BE2C (cell line): ENCODE measurements around the gene EVA1A.

Source experiments
- DNase-seq: peaks from one replicate; pipeline ENCODE4 v3.0.0-alpha.2; 2020
- H3K27me3 ChIP-seq: fragments of 250-450 bp; sonication (Bioruptor Pico); 2 replicates; pipeline ENCODE4 v1.5.1; 2020; ENCODE audit warnings: mild to moderate bottlenecking
- H3K36me3 ChIP-seq: fragments of 250-450 bp; sonication (Bioruptor Pico); 2 replicates; pipeline ENCODE4 v1.5.1; 2020; ENCODE audit warnings: mild to moderate bottlenecking
- H3K4me1 ChIP-seq: fragments of 250-450 bp; sonication (Bioruptor Pico); 2 replicates; pipeline ENCODE4 v1.5.1; 2020
- H3K4me3 ChIP-seq: 2 replicates; pipeline ENCODE4 v1.5.1; 2011; ENCODE audit warnings: low read depth, low read length
- H3K9me3 ChIP-seq: fragments of 250-450 bp; sonication (Bioruptor Pico); 2 replicates; pipeline ENCODE4 v1.5.1; 2020
- CTCF ChIP-seq: IDR thresholded peaks from 2 replicates; pipeline ENCODE4 v1.5.1; 2012; ENCODE audit warnings: mild to moderate bottlenecking, low read depth, low read length

The EVA1A gene

GRCh38 chr2:75580606-75581005, 19.9 kb upstream of the EVA1A start:
- H3K36me3 ChIP-seq = no peaks in the 10 kb centered on the region
- H3K27me3 ChIP-seq = no peaks in the 10 kb centered on the region
- no peak for DNase-seq
- TF ChIP-seq CTCF = no peak
- no peaks in the 10 kb centered on the region for H3K4me1 ChIP-seq
- no peak overlapping the region for H3K4me3 ChIP-seq
- no peaks in the 10 kb centered on the region for H3K9me3 ChIP-seq

- Histone ChIP-seq H3K27me3 (no peaks in the 10 kb centered on the region), H3K4me1 (no peaks in the 10 kb centered on the region), H3K36me3 (no peaks in the 10 kb centered on the region), H3K9me3 (no peaks in the 10 kb centered on the region), H3K4me3 (no peak overlapping the region)
- no peak for DNase-seq
- TF ChIP-seq CTCF = no peak
These were observed 19.4 kb upstream of the EVA1A start for GRCh38 chr2:75580156-75580555.

DNA sequence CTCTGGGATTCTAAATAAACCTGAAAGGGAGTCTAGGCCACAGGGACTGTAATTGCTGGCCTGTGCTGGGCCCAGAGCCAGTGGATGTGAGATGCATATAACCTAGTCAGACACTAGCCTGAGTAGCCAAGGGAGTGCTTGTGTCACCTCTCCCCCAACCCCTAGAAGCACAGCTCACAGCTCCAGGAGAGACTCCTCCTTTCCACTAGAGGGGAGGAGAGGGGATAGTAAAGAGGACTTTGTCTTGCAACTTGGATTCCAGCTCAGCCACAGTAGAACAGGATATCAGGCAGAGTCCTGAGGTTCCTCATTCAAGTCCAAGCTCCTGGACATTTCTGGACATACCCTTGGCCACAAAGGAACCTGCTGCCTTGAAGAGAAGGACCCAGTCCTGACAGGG, 18.4 kb upstream of the EVA1A start:
- Histone ChIP-seq H3K4me3 (no peak overlapping the region), H3K36me3 (no peaks in the 10 kb centered on the region), H3K9me3 (no peaks in the 10 kb centered on the region), H3K4me1 (no peaks in the 10 kb centered on the region), H3K27me3 (no peaks in the 10 kb centered on the region)
- no peak for DNase-seq
- TF ChIP-seq CTCF = no peak

GRCh38 chr2:75577280-75577679, 16.5 kb upstream of the EVA1A start:
- no peaks in the 10 kb centered on the region for H3K9me3 ChIP-seq
- no peak for DNase-seq

DNA sequence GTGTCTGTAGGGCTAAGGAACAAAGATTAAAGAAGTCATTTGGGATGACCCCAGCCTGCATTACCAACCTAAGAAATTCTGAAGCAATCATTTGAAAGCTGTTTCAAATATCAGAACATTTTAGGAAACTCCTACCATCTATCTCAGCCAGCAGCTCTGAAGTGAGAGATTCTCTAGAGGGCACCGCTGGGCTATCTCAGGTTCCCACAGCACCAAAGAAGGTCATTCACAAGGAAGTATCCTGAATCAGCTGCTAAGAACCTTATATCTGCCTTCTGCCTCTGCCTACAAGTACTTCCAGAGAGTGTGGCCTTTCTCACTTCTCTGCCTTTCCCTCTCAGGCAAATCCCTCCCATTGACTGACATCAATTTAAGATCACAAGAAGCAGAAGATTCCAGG, 13.4 kb upstream of the EVA1A start:
- H3K9me3 ChIP-seq = no peaks in the 10 kb centered on the region
- no peaks in the 10 kb centered on the region for H3K36me3 ChIP-seq
- DNase-seq = no peak
- H3K4me1 ChIP-seq = no peaks in the 10 kb centered on the region
- no peaks in the 10 kb centered on the region for H3K27me3 ChIP-seq
- no peak overlapping the region for H3K4me3 ChIP-seq
- no peak for TF ChIP-seq CTCF

More at GRCh38 chr2:75577280-75577679, 16.5 kb upstream of the EVA1A start:
- H3K4me1 ChIP-seq = no peaks in the 10 kb centered on the region
- H3K27me3 ChIP-seq = no peaks in the 10 kb centered on the region
- no peak overlapping the region for H3K4me3 ChIP-seq
- no peaks in the 10 kb centered on the region for H3K36me3 ChIP-seq
- no peak for TF ChIP-seq CTCF

- no peaks in the 10 kb centered on the region for H3K4me1 ChIP-seq
These were observed 12.6 kb upstream of the EVA1A start for GRCh38 chr2:75573145-75573878.

More at GRCh38 chr2:75573145-75573878, 12.6 kb upstream of the EVA1A start:
- Histone ChIP-seq H3K4me3 (no peak overlapping the region), H3K27me3 (no peaks in the 10 kb centered on the region), H3K36me3 (no peaks in the 10 kb centered on the region), H3K9me3 (no peaks in the 10 kb centered on the region)
- TF ChIP-seq CTCF = no peak
- DNase-seq = no peak
